ENCODE measurements around the gene FCSK.

FCSK gene

DNA sequence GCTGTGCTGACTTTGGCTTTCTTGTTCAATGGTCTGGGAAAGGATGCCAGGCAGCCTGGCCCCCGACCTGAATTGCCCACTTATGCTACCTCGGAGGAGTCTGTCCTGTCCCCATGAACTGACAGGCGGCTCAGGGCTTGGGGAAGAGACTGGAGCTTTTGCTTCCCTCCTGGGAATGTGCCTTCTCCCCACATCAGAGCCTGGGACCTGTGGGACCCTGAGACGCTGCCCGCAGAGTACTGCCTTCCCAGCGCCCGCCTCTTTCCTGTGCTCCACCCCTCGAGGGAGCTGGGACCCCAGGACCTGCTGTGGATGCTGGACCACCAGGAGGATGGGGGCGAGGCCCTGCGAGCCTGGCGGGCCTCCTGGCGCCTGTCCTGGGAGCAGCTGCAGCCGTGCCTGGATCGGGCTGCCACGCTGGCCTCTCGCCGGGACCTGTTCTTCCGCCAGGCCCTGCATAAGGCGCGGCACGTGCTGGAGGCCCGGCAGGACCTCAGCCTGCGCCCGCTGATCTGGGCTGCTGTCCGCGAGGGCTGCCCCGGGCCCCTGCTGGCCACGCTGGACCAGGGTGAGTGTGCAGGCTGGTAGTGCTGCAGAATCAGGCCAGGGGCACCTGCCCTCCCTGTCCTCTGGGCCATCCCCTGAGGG is 18.5 kb downstream of the FCSK start:
- H3K27me3 ChIP-seq: no peaks in the 10 kb centered on the region
- no peaks in the 10 kb centered on the region for H3K4me1 ChIP-seq (ENCODE audit: control insufficient read depth in 1 of 2, insufficient read depth in 1 of 2, low read depth in 1 of 2, low read length in 1 of 2)
- peaks cover 48% of the 10 kb centered on the region for H3K36me3 ChIP-seq
- H3K4me3 ChIP-seq (ENCODE audit: low read depth in 1 of 2, low read length in 1 of 2): no peak overlapping the region
- no peak overlapping the region for H3K27ac ChIP-seq
- no peaks in the 10 kb centered on the region for H3K9me3 ChIP-seq
- TF ChIP-seq, protein P1, sequence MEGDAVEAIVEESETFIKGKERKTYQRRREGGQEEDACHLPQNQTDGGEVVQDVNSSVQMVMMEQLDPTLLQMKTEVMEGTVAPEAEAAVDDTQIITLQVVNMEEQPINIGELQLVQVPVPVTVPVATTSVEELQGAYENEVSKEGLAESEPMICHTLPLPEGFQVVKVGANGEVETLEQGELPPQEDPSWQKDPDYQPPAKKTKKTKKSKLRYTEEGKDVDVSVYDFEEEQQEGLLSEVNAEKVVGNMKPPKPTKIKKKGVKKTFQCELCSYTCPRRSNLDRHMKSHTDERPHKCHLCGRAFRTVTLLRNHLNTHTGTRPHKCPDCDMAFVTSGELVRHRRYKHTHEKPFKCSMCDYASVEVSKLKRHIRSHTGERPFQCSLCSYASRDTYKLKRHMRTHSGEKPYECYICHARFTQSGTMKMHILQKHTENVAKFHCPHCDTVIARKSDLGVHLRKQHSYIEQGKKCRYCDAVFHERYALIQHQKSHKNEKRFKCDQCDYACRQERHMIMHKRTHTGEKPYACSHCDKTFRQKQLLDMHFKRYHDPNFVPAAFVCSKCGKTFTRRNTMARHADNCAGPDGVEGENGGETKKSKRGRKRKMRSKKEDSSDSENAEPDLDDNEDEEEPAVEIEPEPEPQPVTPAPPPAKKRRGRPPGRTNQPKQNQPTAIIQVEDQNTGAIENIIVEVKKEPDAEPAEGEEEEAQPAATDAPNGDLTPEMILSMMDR (IDR thresholded peaks at IDR 0.05): no peak

DNA sequence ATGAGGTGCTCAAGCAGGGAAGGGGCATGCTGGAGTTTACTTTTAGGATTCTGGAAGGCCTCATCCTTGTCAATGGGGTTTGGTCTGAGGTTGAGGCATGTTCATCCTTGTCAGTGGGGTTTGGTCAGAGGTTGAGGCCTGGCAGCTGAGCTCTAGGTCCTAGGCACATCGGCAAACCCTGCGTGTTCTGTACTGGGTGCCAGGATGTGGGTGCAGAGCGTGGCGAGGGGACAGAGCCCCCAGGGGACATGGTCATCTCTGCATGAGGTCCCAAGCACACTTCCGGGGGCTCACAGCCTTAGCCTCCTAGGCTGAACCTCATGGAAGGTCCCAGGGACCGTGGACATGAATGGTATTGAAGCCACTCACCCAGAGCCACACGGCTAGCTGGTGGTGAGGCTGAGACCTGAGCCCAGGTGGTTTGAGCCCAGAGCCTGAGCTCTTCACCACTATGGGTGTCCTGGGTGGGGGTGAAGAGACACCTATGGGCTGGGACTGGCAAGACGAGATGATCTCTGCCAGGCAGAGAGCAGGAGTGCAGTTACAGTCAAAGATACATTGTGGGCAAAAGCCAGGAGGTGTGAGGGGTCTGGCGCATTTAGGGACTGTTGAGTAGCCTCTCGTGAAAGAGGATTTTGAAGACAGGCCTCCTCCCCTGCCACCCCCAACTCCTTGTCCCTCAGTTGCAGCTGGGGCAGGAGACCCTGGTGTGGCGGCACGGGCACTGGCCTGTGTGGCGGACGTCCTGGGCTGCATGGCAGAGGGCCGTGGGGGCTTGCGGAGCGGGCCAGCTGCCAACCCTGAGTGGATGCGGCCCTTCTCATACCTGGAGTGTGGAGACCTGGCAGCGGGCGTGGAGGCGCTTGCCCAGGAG is 19.3 kb downstream of the FCSK start:
- no peaks in the 10 kb centered on the region for H3K9me3 ChIP-seq
- no peak overlapping the region for H3K27ac ChIP-seq
- no peaks in the 10 kb centered on the region for H3K27me3 ChIP-seq
- TF ChIP-seq, protein P1 (IDR thresholded peaks at IDR 0.05): no peak
- H3K36me3 ChIP-seq: peaks cover 55% of the 10 kb centered on the region
- no peak overlapping the region for H3K4me3 ChIP-seq (ENCODE audit: low read depth in 1 of 2, low read length in 1 of 2)
- no peaks in the 10 kb centered on the region for H3K4me1 ChIP-seq (ENCODE audit: control insufficient read depth in 1 of 2, insufficient read depth in 1 of 2, low read depth in 1 of 2, low read length in 1 of 2)

DNA sequence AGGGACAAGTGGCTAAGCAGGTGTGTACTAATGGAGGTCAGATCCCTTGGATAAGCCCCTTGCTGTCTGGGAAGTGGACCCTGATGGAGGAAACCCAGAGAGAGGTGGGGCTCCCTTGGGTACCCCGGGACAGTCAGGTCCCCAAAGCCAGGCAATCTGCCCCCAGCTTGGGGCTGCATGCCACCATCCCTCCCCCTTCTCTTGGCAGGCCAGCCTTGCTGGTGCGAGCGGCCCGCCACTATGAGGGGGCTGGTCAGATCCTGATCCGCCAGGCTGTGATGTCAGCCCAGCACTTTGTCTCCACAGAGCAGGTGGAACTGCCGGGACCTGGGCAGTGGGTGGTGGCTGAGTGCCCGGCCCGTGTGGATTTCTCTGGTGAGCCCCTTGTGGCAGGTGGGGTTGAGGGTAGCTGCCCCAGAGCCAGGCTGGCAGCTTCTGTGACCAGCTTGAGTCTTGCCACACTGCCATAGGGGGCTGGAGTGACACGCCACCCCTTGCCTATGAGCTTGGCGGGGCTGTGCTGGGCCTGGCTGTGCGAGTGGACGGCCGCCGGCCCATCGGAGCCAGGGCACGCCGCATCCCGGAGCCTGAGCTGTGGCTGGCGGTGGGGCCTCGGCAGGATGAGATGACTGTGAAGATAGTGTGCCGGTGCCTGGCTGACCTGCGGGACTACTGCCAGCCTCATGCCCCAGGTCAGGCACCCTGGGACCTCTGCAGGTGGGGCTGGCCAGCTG is 20.1 kb downstream of the FCSK start:
- no peak overlapping the region for H3K4me3 ChIP-seq (ENCODE audit: low read depth in 1 of 2, low read length in 1 of 2)

DNA sequence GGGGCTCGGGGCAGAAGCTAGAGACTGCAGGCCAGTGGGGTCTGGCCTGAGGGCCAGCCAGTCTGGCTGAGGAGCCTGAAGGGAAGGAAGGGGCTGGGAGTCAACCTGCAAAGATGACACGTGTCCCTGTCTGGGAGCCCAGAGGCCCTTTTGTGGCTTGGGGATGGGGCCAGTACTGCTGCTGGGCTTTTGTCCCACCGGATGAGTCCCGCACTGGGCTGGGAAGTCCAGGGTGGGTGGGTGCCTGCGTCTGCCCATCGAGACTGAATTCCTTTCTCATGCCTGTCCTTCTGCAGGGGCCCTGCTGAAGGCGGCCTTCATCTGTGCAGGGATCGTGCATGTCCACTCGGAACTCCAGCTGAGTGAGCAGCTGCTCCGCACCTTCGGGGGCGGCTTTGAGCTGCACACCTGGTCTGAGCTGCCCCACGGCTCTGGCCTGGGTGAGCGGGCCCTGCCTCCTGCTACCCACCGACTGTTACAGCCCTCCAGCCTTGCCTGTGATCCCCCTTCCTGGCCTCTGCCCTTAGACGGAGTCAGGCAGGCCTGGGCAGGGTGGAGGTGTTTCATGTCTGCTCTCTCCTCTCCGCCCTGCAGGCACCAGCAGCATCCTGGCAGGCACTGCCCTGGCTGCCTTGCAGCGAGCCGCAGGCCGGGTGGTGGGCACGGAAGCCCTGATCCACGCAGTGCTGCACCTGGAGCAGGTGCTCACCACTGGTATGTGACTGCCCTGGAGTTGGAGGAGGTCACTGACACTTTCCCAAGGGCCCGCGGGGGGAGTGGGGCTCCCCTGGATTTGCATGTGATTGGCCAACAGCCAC is 20.9 kb downstream of the FCSK start:
- Histone ChIP-seq H3K4me3 (ENCODE audit: low read depth in 1 of 2, low read length in 1 of 2) (no peak overlapping the region), H3K36me3 (peaks cover 71% of the 10 kb centered on the region)

More for the DNA sequence above, 20.1 kb downstream of the FCSK start:
- Histone ChIP-seq H3K27me3 (no peaks in the 10 kb centered on the region), H3K27ac (no peak overlapping the region), H3K9me3 (no peaks in the 10 kb centered on the region), H3K36me3 (peaks cover 63% of the 10 kb centered on the region), H3K4me1 (ENCODE audit: control insufficient read depth in 1 of 2, insufficient read depth in 1 of 2, low read depth in 1 of 2, low read length in 1 of 2) (no peaks in the 10 kb centered on the region)
- TF ChIP-seq, protein P1 (IDR thresholded peaks at IDR 0.05): no peak

More for the DNA sequence above, 20.9 kb downstream of the FCSK start:
- no peak overlapping the region for H3K27ac ChIP-seq
- no peaks in the 10 kb centered on the region for H3K4me1 ChIP-seq (ENCODE audit: control insufficient read depth in 1 of 2, insufficient read depth in 1 of 2, low read depth in 1 of 2, low read length in 1 of 2)
- TF ChIP-seq, protein P1 (IDR thresholded peaks at IDR 0.05): no peak
- H3K9me3 ChIP-seq: no peaks in the 10 kb centered on the region
- no peaks in the 10 kb centered on the region for H3K27me3 ChIP-seq

All from neutrophil (primary cell).